GM19463 (cell line): Measurements from ENCODE around the gene BAHCC1.

Experiments used
- ATAC-seq: cut with Tn5 transposase; IDR thresholded peaks from one replicate; pipeline ENCODE4 v1.9.1; 2021; ENCODE audit warnings: mild to moderate bottlenecking, moderate library complexity; ENCODE audit not compliant: unreplicated experiment

Gene BAHCC1

DNA sequence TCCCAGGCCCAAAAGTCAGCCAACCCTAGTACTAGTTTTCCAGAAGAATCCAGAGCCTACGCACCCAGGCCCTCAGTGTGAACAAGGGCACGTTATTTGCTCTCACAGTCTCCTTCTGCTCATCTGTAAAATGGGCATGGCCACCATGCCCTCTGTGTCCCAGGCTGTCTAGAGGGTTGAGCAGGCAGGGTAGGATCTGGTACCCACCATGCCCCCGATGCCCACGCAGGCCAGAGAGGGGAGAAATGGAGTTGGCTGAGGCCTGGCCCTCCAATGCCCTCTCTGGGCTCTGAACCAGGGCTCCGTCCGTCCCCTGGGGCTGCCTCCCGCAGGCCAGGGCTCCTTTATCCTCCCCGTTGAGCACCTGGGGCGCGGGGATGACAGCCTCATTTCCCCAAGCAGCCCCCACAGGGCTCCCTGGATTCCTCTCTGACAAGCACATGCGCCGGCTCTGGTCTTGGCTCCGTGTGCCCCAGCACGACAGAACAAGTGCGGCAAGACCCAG, 9.1 kb upstream of the BAHCC1 start:
- ATAC-seq: no peak

- no peak for ATAC-seq
These were observed 8.6 kb upstream of the BAHCC1 start for GRCh38 chr17:81386646-81387099.

DNA sequence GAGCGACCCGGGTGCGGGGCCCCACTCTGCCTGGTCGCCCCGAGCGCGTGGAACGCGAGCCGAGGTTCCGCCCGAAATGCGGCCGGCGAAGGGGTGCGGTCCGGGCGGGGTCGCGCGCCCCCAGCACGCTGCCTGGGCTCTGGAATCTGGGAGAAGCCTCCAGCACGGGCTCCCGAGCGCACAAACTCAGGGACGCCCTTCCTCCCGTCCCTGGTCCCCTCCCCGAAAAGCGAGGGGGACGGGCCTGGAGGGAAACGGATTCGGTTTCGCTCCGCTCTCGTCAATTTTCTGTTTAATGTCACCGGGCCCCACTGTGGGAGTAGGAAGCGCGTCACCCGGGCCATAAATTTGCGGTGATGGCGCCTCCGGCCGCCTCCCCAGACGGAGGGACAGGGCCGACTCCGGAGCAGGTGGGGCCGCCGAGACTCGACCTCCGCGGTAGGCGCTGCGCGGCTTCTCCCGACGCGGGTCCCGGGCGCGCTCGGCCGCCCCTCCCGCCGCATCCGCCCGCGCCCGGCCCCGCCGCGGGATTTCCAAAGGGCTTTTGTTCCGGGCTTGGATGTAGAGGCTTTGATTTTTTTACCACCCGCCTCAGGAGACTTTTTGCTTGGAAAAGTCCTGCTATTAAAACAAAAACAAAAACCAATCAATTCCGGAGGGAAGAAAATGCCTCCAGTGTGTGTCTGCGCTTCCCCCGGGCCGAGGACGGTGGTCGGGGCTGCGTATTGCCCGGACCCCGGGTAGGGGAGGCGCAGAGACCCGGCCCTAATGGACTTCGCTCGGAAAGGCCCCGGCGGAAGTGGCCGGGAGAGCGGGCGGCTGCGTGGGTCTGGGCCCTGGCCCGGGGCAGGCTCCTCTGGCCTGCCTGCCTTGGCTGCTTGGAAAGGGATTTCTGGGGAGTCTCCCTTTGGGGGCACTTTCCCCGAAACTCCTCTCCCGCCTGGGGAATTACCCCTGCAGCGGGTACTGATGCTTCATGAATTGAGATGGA, 7.9 kb upstream of the BAHCC1 start:
- no peak for ATAC-seq

DNA sequence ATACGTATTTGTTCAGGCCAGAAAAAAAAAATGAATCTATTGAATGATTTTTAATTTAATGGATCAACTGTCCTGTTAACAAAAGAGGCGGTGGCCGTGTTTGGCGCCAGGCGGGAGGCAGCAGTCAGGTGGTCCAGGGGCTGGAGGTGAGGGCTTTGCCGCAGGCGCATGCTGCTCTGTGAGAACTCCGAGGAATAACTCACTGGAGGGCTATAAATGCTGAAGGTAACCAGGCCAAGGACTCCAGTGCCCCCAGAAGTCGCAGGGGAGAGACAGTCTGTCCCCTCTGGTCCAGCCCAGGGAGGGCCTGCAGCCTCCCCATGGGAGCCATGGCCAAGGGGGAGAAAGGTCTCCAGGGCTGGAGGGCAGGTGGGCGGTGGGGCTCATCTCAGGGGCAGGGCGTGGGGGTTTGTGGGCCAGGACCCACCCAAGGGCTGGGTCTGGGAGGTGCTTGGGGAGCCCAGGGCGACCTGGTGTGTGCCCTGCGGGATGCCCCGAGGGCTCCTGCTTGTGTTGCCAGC, 7.1 kb upstream of the BAHCC1 start:
- no peak for ATAC-seq

DNA sequence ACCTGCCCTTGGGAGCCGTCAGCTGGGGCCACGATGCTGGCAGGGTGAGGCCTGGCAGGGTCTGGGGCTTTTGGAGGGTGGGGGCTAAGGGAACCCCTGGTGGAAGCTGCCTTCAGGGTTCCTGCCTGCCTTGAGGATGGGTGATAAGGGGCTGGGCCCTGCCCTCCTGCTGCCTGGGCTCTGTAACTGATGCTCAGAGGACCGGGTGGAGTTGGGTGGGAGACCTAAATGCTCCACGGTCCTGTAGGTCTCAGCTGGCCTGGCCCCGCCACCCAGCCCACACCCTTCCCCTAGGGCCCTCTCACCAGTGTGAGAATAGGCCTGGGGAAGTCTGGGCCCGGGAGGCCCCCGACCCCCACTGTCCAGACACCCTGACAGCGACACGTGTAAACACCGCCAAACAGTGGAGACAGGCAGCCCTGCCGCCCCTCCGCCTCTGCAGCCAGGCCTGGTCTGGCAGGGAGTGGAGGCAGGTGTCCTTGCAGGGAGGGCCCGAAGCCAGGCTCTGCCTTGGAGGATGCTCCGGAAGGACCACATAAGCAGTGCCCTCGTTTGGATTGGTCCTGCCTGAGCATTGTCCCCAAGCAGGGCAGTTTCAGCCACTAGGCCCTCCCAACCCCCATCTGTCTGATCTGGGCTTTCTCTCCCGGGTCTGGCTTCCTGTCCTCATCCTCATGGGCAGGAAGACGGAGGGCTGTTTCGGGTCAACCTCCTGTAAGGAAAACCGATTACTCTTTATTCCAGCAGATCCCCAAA, 6.5 kb upstream of the BAHCC1 start:
- no peak for ATAC-seq

- no peak for ATAC-seq
These were observed 5.7 kb upstream of the BAHCC1 start for GRCh38 chr17:81389585-81389984.

DNA sequence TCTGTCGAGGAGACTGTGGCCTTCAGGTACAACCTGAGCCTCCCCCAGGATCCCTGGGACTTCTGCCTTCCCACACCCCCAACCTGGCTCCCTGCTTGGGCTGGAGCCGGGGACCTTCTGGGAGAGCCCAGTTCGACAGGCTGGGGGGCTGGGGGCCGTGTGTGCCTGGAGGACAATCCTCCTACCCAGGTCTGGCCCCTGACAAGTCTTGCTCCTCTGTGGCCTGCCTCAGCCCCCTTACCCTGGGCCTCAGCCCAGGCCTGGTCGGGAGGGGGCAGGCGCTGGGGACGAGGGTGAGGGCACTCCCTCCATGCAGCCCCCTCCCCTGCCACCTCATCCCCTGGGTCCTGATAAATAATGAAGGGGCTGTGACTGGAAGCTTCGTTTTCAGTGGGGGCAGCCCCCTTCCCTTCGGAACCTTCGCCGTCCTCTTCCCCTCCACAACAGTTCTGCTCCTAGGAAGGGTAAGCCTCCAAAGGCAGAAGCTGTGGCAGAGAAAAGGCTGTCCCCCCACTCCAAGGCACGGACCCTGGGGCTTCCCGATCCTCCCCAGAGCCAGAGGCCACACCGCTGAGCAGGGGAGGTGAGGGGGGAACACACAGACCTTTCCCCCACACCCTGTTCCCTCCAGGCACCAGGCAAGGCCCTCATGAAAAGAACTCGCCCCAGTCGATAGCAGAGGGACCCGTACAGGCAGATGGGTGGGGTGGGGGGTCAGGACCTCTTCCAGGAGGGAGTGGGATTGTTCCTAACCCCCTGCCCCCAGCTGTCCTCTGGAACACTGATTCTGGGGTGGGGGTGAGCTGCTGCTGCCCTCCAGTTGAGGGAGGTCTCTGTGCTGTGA, 5.0 kb upstream of the BAHCC1 start:
- ATAC-seq: no peak

GRCh38 chr17:81390873-81391255, 4.4 kb upstream of the BAHCC1 start:
- no peak for ATAC-seq

DNA sequence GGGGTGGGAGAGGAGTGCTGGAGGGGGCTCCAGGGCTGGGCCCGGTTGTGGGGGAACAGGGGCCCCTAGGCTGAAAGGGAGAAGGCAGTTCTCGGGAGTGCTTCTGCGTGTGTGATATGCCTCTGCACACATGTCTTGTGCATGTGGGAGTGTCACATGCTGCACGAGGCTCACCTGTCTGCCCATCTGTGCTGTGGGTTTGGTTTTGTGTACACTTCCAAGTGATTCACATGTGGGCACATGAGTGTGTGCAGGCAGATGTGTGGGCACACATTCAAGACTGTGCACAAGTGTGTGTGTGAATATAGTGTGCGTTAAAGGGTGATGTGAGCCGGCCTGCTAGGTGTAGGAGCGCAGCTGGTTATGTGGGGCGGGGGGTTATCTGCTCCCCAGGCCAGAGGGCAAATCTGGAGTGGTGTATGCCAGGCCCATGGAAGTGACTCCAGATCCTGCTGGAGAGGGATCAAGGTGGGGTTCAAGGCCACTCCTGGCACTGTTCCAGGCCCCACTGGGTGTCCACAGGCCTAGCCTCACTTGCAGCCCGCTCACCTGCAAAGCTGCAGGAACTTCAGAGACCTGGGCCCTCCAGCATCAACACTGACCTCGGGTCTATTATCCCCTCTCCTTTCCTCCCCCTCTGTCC, 3.8 kb upstream of the BAHCC1 start:
- ATAC-seq: no peak

DNA sequence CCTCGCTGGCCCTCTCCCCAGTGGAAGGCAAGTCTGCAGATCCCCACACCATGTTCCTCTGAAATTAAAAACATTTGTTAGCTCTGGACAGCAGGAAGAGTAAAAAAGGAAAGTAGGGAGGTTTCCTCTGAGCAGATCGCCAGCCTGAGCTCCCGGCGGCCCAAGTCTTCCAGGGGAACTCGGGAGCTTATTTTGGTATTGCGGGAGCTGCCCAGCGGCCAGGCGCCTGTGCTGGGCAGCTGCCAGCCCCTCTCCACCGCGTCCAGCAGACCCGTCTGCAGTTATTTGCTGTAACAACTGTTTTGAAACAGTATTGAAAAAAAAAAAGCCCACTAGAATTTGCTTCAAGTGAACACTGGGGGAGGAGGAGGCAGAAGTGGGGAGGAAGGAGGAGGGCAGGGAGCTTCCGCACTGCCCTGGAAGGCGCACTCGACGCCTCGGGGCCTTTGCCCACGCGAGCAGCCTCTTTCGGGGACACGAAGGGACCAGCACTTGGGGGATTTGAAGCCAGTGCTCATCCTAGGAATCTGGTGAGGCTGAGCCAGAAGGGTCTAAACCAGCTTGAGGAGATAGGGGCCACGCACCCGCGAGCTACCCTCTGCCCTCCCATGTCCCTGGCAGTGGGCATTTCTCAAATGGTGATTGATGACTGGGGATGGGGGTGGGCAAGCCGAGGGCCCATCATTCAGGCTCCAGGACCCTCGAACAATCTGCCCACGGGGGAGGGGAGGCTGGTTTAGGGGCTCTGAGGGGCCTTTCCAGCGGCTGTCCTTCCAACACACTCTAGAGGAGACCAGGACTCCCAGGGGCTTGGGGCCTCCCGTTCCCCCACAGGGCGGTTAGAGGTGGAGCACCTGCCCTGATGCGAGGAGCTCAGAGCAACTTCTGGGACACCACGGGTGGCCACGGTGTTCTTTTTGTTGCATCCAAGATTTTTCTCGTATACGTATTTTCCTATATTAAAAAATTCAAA, 3.0 kb upstream of the BAHCC1 start:
- ATAC-seq: no peak

GRCh38 chr17:81392909-81393654, 2.2 kb upstream of the BAHCC1 start:
- ATAC-seq: no peak

DNA sequence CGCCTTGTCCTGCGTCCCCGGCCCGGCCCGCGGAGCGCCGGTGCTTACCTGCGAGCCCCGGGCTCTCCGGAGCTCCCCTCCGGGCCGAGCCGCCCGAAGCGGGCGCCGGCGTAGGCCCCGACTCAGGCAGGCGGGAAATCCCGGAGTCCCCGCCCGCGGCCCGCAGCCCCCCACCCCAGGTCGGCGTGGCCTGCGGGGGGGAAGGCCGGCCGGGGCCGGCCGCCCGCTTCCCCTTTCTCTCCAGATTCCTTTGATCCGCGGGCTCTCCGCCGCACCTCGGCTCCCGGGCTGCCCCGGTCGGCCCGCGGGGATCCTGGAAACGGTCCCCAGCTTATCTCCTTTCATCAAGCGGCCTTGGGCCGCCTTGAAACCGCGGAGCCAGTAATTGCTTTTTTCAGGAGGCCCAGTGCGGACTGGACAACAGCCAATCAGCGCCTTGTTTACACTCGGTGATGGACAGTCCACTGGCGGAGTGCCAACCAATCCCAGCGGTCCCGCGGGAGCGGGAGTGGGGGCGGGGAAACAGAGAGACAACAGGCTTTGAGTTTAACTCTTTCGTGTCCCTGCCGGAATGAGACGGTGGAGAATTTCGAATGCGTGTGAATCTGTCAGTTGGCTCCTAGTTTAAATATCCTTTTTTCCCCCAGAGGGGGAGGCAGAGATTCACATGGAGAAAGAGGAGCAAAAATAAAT, 1.4 kb upstream of the BAHCC1 start:
- ATAC-seq: no peak

DNA sequence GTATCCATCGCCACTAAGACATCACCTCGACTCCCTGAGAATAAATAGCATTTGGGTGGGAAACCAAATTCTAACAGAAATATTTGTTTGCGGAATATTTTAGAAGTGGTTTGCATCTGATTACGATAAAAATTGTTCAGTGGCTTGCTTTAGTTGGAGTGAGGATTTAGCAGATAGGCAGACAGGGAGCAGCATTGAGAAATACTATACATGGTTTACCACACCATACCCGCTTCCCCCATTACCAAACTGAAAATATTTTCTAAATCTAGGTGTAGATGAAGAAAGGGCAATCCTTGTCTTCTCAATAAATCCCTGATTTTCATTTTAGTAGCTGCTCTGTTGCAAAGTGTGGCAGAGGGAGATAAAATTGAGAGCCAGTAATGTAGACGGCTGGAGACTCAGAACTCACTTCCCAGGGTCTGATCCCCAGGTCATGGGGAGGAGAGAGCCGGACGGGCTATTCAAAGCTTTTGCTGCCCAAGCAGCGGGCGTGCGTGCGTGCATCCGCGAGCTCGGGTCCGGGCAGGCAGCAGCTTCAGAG, 808 bp upstream of the BAHCC1 start:
- ATAC-seq: no peak

GRCh38 chr17:81395600-81396277, 482 bp downstream of the BAHCC1 start:
- ATAC-seq: no peak

DNA sequence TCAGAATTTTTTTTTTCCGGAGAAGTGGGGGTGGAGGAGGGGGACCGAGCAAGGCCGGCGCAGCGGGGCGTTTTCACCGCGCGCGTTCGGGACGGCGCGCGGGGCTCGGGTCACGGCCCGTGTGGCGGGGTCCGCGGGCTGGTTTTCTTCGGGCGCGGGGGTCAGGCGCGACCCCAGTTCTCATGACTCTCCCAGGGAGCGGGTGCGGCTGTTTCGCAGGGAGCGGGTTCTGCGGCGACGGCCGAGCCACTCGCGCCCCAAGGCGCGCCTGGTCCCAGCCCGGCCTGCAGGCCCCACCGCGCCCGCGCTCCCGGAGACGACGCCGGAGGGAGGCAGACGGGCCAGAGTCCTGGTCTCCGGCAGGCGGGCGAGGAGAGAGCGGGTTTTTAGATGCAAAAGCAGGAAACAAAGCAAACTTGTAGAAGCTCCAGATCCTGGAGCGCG, 1.0 kb downstream of the BAHCC1 start:
- no peak for ATAC-seq

DNA sequence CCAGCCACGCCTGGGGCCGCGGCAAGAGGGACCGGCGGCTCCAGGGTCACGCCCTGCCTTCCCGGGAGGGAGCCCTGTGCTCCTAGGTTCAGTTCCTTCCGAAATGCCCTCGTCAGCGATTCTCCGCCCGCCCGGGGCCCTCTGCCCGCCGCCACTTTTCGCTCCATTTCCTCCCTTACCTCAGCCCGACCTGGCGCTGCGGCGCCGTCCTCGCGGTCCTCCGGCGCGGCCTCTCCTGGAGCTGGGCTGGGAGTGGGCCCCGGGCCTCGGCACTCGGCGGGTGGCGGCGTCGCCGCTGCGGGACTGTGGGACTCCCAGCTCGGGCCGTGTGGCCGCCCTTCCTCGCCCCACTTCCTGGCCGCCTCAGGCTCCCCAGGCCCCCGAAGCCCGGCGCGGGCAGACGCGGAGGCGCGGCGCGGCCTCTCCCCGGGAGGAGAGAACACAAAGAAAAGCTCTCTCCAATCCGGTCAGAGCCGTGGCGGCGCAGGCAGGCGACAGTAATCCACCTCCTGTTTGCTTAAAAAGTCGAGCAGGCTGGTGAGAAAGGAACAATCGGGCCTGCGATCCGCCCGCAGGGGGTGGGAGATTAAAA, 1.6 kb downstream of the BAHCC1 start:
- no peak for ATAC-seq
